Measurements from ENCODE around the gene SAP30BP. TPM values are rescaled to one million over a fixed set of nuclear protein-coding genes. Genes with fewer than 3 reads are reported as not detected.

SAP30BP gene
- total RNA-seq, 4 donors from 2014 or later: 68.2 to 87.2 (median 77.2) TPM

DNA sequence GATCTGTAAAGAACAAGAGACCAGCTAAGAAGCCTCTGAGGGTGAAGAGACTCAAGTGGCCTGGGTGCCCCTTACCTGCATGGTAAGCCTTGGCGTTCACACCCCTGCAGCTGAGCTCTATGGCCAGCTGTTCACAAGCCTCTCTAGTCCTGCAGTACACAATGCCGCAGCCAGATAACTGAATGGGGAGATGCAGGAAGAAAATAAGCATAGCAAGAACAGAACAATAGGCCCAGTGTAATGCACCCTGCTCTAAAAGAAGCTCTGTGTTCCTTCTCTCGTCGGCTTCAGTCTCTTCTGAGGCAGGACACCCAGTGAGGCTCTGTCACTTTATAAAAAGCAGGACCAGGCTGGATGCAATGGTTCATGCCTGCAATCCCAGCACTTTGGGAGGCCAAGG is 5.6 kb upstream of the SAP30BP start:
- 76% methylated on average over 3 of the region's 4 CpGs; no CpG with 5 or more reads in 1 of the 2 donors for WGBS, 2 donors (ENCODE audit: low coverage in 1 of 2)

DNA sequence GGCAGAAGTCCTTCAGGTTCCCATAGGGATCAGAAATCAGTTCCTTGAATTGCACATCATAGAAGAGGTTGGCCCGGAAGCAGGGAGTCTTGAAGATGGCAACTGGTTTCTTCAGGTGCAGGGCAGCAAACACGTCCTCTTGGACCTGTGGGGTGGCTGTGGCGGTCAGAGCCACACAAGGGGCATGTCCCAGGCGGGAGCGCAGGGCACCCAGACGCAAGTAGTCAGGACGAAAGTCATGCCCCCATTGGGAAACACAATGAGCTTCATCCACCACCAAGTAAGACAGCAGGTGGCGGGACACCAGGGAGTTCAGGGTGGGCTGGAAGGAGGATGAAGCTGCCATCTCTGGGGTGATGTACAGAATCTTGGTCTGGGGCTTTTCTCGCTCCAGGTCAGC is 4.6 kb upstream of the SAP30BP start:
- no peak overlapping the region for H3K4me3 ChIP-seq
- no peak for ATAC-seq
- H3K27me3 ChIP-seq: no peaks in the 10 kb centered on the region
- H3K4me1 ChIP-seq: peaks cover 0 to 14% (median 9%) of the 10 kb centered on the region in 3 donors
- WGBS, 2 donors (ENCODE audit: low coverage in 1 of 2): 82 to 100% methylated on average over 2 to 6 of the region's 9 CpGs
- H3K27ac ChIP-seq: no peak overlapping the region
- peaks cover 0 to 67% of the 10 kb centered on the region in 2 donors for H3K36me3 ChIP-seq
- no peaks in the 10 kb centered on the region for H3K9me3 ChIP-seq
- TF ChIP-seq EP300 (IDR thresholded peaks at IDR 0.05) (no peak), POLR2AphosphoS5 (IDR thresholded peaks at IDR 0.05) (no peak)

More for the DNA sequence above, 5.6 kb upstream of the SAP30BP start:
- no peaks in the 10 kb centered on the region for H3K9me3 ChIP-seq
- TF ChIP-seq EP300 (IDR thresholded peaks at IDR 0.05) (no peak), POLR2A (IDR thresholded peaks at IDR 0.05) (no peak), POLR2AphosphoS5 (IDR thresholded peaks at IDR 0.05) (no peak)
- TF ChIP-seq, protein P1, sequence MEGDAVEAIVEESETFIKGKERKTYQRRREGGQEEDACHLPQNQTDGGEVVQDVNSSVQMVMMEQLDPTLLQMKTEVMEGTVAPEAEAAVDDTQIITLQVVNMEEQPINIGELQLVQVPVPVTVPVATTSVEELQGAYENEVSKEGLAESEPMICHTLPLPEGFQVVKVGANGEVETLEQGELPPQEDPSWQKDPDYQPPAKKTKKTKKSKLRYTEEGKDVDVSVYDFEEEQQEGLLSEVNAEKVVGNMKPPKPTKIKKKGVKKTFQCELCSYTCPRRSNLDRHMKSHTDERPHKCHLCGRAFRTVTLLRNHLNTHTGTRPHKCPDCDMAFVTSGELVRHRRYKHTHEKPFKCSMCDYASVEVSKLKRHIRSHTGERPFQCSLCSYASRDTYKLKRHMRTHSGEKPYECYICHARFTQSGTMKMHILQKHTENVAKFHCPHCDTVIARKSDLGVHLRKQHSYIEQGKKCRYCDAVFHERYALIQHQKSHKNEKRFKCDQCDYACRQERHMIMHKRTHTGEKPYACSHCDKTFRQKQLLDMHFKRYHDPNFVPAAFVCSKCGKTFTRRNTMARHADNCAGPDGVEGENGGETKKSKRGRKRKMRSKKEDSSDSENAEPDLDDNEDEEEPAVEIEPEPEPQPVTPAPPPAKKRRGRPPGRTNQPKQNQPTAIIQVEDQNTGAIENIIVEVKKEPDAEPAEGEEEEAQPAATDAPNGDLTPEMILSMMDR (IDR thresholded peaks at IDR 0.05): no peak
- H3K36me3 ChIP-seq: peaks cover 0 to 74% of the 10 kb centered on the region in 2 donors
- no peak overlapping the region for H3K27ac ChIP-seq
- ATAC-seq: no peak
- no peaks in the 10 kb centered on the region for H3K27me3 ChIP-seq
- H3K4me1 ChIP-seq: peaks cover 0 to 11% (median 9%) of the 10 kb centered on the region in 3 donors
- no peak overlapping the region for H3K4me3 ChIP-seq

DNA sequence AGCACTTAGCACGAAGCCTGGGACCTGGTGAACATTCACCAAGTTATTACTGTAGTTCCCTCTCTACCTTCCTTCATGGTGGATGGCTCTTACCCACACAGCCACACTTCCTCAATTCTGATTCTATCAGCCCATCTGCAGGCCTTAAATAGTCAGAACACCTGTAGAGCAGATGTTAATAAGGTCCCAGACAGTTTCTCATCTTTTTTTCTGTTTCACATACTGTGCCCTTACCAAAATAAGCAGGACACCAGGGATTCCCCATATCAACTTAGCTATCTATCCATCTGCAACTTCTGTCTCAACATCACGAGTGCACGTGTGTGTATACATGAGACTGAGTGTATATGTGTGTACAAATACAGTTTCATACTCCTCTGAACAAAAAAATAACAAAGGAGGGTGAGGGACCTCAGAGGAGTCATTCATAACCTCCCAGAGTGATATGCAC is 3.0 kb upstream of the SAP30BP start:
- H3K36me3 ChIP-seq: peaks cover 0 to 63% of the 10 kb centered on the region in 2 donors
- no peak overlapping the region for H3K4me3 ChIP-seq
- ATAC-seq: no peak
- no peak overlapping the region for H3K27ac ChIP-seq
- no peaks in the 10 kb centered on the region for H3K9me3 ChIP-seq
- whole genome bisulfite sequencing, 2 donors (ENCODE audit: low coverage in 1 of 2): 79 to 91% methylated on average over 2 of the region's 3 CpGs
- H3K27me3 ChIP-seq: no peaks in the 10 kb centered on the region
- peaks cover 6 to 30% (median 16%) of the 10 kb centered on the region in 3 donors for H3K4me1 ChIP-seq
- no peak for TF ChIP-seq EP300 (IDR thresholded peaks at IDR 0.05)
- TF ChIP-seq POLR2A (IDR thresholded peaks at IDR 0.05): no peak
- TF ChIP-seq POLR2AphosphoS5 (IDR thresholded peaks at IDR 0.05): no peak
- TF ChIP-seq, protein P1 (IDR thresholded peaks at IDR 0.05): no peak

DNA sequence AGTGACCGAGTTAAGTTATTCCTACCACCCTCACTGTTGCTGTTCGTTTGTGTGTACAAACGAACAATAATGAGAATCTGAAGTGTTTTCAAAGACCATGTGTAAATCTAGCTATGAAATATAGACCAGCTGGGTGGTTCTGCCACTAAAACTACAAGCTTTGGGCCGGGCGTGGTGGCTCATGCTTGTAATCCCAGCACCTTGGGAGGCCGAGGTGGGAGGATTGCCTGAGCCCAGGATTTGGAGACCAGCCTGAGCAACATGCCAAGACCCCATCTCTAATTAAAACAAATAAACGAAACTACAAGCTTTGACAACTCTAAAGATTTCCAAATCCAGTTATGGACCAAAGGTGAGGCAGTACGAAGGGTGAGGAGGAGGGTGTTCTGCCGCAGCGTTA is 1.2 kb upstream of the SAP30BP start:
- WGBS, 2 donors (ENCODE audit: low coverage in 1 of 2): 77 to 91% methylated on average over 6 of the region's 10 CpGs
- no peaks in the 10 kb centered on the region for H3K9me3 ChIP-seq
- no peak for TF ChIP-seq POLR2A (IDR thresholded peaks at IDR 0.05)
- TF ChIP-seq POLR2AphosphoS5 (IDR thresholded peaks at IDR 0.05): no peak
- no peak for TF ChIP-seq EP300 (IDR thresholded peaks at IDR 0.05)
- H3K4me1 ChIP-seq: peaks cover 6 to 46% (median 16%) of the 10 kb centered on the region in 3 donors
- no peaks in the 10 kb centered on the region for H3K27me3 ChIP-seq
- H3K27ac ChIP-seq: no peak overlapping the region
- no peak for ATAC-seq
- H3K4me3 ChIP-seq: peak overlapping the region in 1 of 2 donors; percentile 78
- H3K36me3 ChIP-seq: peaks cover 0 to 63% of the 10 kb centered on the region in 2 donors

DNA sequence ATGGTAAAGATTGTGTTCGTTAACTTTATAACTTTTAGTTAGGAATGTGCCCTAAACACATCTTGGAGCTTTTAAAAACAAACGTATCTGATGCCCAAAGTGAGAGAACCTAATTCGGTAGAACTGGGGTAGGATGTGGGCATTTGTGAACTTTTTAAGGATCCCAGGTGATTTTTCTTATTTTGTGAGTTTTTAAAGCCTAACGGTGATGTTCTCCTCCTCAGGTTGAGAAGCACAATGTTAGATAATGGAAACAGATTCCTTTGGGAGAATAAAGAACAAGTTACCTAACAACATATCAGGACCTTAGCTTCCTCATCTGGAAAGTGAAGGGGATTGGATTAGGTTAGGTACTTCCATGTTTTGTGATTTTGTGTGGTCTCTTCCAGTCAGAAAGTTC is 687 bp downstream of the SAP30BP start:
- no peaks in the 10 kb centered on the region for H3K9me3 ChIP-seq
- H3K4me1 ChIP-seq: peaks cover 6 to 52% (median 16%) of the 10 kb centered on the region in 3 donors
- peak overlapping the region; percentile 78 to 94 (median 87) for H3K27ac ChIP-seq
- peak overlapping the region; percentile 73 to 78 for H3K4me3 ChIP-seq
- no peak for ATAC-seq
- H3K27me3 ChIP-seq: no peaks in the 10 kb centered on the region
- H3K36me3 ChIP-seq: peaks cover 0 to 63% of the 10 kb centered on the region in 2 donors
- 4 to 5% methylated on average over 4 of the region's 4 CpGs for WGBS, 2 donors (ENCODE audit: low coverage in 1 of 2)
- TF ChIP-seq EP300 (IDR thresholded peaks at IDR 0.05) (no peak), POLR2A (IDR thresholded peaks at IDR 0.05) (no peak), POLR2AphosphoS5 (IDR thresholded peaks at IDR 0.05) (no peak)
- TF ChIP-seq, protein P1 (IDR thresholded peaks at IDR 0.05): no peak

DNA sequence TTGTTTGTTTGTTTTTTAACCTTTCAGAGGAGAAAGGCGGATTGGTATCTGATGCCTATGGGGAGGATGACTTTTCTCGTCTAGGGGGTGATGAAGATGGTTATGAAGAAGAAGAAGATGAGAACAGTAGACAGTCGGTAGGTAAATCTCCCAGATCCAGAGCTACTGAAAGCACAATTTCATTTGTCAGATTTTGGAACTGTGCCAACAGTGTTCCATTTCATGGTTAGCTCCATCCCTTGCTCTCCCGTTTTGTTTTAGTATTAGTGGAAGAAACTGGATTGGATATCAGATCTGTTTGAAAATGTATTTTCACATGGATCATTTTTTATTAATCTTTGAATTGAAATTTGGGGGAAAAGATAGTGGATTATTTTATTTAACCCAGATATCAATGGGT is 1.4 kb downstream of the SAP30BP start:
- Histone ChIP-seq H3K36me3 (peaks cover 0 to 63% of the 10 kb centered on the region in 2 donors), H3K9me3 (no peaks in the 10 kb centered on the region), H3K27ac (no peak overlapping the region), H3K4me3 (peak overlapping the region in 1 of 2 donors; percentile 78), H3K27me3 (no peaks in the 10 kb centered on the region), H3K4me1 (peaks cover 6 to 52% (median 16%) of the 10 kb centered on the region in 3 donors)
- ATAC-seq: no peak
- 42 to 66% methylated on average over 2 to 4 of the region's 4 CpGs for WGBS, 2 donors (ENCODE audit: low coverage in 1 of 2)
- no peak for TF ChIP-seq POLR2AphosphoS5 (IDR thresholded peaks at IDR 0.05)

Measured in gastroesophageal sphincter (tissue), 4 donors.